ES-I3 (cell line): ENCODE data around the gene ADCYAP1R1.

Experiments
- H3K36me3 ChIP-seq: 2 replicates; pipeline ENCODE4 v1.6.1; 2013; ENCODE audit warnings: mild to moderate bottlenecking, low read length, control low read depth, moderate library complexity; ENCODE audit not compliant: insufficient read depth
- H3K4me1 ChIP-seq: 2 replicates; pipeline ENCODE4 v1.6.1; 2013; ENCODE audit warnings: mild to moderate bottlenecking, control low read depth, low read length; ENCODE audit not compliant: insufficient read depth
- H3K9ac ChIP-seq: 2 replicates; pipeline ENCODE4 v1.6.1; 2013; ENCODE audit warnings: low read depth, mild to moderate bottlenecking, low read length, moderate library complexity
- H3K9me3 ChIP-seq: 2 replicates; pipeline ENCODE4 v1.6.1; 2013; ENCODE audit warnings: mild to moderate bottlenecking, low read length, moderate library complexity; ENCODE audit not compliant: control insufficient read depth, insufficient read depth

The ADCYAP1R1 gene

GRCh38 chr7:31079126-31079823 lies 27.2 kb downstream of the ADCYAP1R1 start:
- Histone ChIP-seq H3K4me1 (no peaks in the 10 kb centered on the region), H3K9me3 (no peaks in the 10 kb centered on the region), H3K9ac (no peak overlapping the region), H3K36me3 (no peaks in the 10 kb centered on the region)

GRCh38 chr7:31079824-31080511 lies 27.9 kb downstream of the ADCYAP1R1 start:
- no peaks in the 10 kb centered on the region for H3K36me3 ChIP-seq
- no peaks in the 10 kb centered on the region for H3K4me1 ChIP-seq
- no peak overlapping the region for H3K9ac ChIP-seq
- no peaks in the 10 kb centered on the region for H3K9me3 ChIP-seq

GRCh38 chr7:31080763-31081162 lies 28.7 kb downstream of the ADCYAP1R1 start:
- no peaks in the 10 kb centered on the region for H3K9me3 ChIP-seq
- H3K9ac ChIP-seq, result no peak overlapping the region
- no peaks in the 10 kb centered on the region for H3K36me3 ChIP-seq
- no peaks in the 10 kb centered on the region for H3K4me1 ChIP-seq

- H3K4me1 ChIP-seq, result no peaks in the 10 kb centered on the region
- no peaks in the 10 kb centered on the region for H3K9me3 ChIP-seq
- no peak overlapping the region for H3K9ac ChIP-seq
- no peaks in the 10 kb centered on the region for H3K36me3 ChIP-seq
These were observed 29.9 kb downstream of the ADCYAP1R1 start for GRCh38 chr7:31082017-31082416.

- Histone ChIP-seq H3K9me3 (no peaks in the 10 kb centered on the region), H3K4me1 (no peaks in the 10 kb centered on the region), H3K36me3 (no peaks in the 10 kb centered on the region), H3K9ac (no peak overlapping the region)
These were observed 30.3 kb downstream of the ADCYAP1R1 start for GRCh38 chr7:31082447-31082846.

- no peak overlapping the region for H3K9ac ChIP-seq
- H3K4me1 ChIP-seq, result no peaks in the 10 kb centered on the region
- no peaks in the 10 kb centered on the region for H3K9me3 ChIP-seq
- no peaks in the 10 kb centered on the region for H3K36me3 ChIP-seq
These were observed 31.2 kb downstream of the ADCYAP1R1 start for GRCh38 chr7:31083210-31083786.

GRCh38 chr7:31084226-31084625 lies 32.1 kb downstream of the ADCYAP1R1 start:
- no peaks in the 10 kb centered on the region for H3K36me3 ChIP-seq
- no peak overlapping the region for H3K9ac ChIP-seq
- H3K4me1 ChIP-seq, result no peaks in the 10 kb centered on the region
- H3K9me3 ChIP-seq, result no peaks in the 10 kb centered on the region

- H3K36me3 ChIP-seq, result 0 out of 2 replicates have a peak, but pooled peaks cover 3% of the 10 kb centered on the region
- no peaks in the 10 kb centered on the region for H3K4me1 ChIP-seq
- H3K9me3 ChIP-seq, result no peaks in the 10 kb centered on the region
- H3K9ac ChIP-seq, result no peak overlapping the region
These were observed 35.2 kb downstream of the ADCYAP1R1 start for GRCh38 chr7:31087351-31087750.

- no peak overlapping the region for H3K9ac ChIP-seq
- 0 out of 2 replicates have a peak, but pooled peaks cover 3% of the 10 kb centered on the region for H3K36me3 ChIP-seq
- no peaks in the 10 kb centered on the region for H3K9me3 ChIP-seq
- no peaks in the 10 kb centered on the region for H3K4me1 ChIP-seq
These were observed 39.9 kb downstream of the ADCYAP1R1 start for GRCh38 chr7:31091924-31092434.

- no peak overlapping the region for H3K9ac ChIP-seq
- no peaks in the 10 kb centered on the region for H3K9me3 ChIP-seq
- 0 out of 2 replicates have a peak, but pooled peaks cover 3% of the 10 kb centered on the region for H3K36me3 ChIP-seq
- H3K4me1 ChIP-seq, result no peaks in the 10 kb centered on the region
These were observed 40.5 kb downstream of the ADCYAP1R1 start for GRCh38 chr7:31092606-31093005.

- Histone ChIP-seq H3K36me3 (0 out of 2 replicates have a peak, but pooled peaks cover 3% of the 10 kb centered on the region), H3K4me1 (no peaks in the 10 kb centered on the region), H3K9ac (no peak overlapping the region), H3K9me3 (no peaks in the 10 kb centered on the region)
These were observed 41.2 kb downstream of the ADCYAP1R1 start for GRCh38 chr7:31093282-31093681.

- Histone ChIP-seq H3K36me3 (0 out of 2 replicates have a peak, but pooled peaks cover 3% of the 10 kb centered on the region), H3K9me3 (no peaks in the 10 kb centered on the region), H3K9ac (no peak overlapping the region), H3K4me1 (no peaks in the 10 kb centered on the region)
These were observed 42.2 kb downstream of the ADCYAP1R1 start for GRCh38 chr7:31094271-31094670.

GRCh38 chr7:31095286-31096197 lies 43.4 kb downstream of the ADCYAP1R1 start:
- H3K9ac ChIP-seq, result no peak overlapping the region
- no peaks in the 10 kb centered on the region for H3K9me3 ChIP-seq
- 0 out of 2 replicates have a peak, but pooled peaks cover 1% of the 10 kb centered on the region for H3K36me3 ChIP-seq
- H3K4me1 ChIP-seq, result no peaks in the 10 kb centered on the region
